GM12891 (cell line): ENCODE results near the gene IZUMO4.
A peak's percentile ranks its signal among the peaks of the same experiment; 100 is the strongest.

Experiments used
- DNase-seq: peaks from one replicate; pipeline ENCODE4 v3.0.0; 2011; ENCODE audit warnings: low spot score; ENCODE audit not compliant: insufficient read length
- FAIRE-seq: peaks from 2 replicates; lab custom pipeline; 2011; peaks lifted over from hg19 to GRCh38; lab: Jason Lieb, UNC
- PAX5 ChIP-seq: IDR thresholded peaks from 2 replicates; pipeline ENCODE4 v1.6.1; 2011; ENCODE audit warnings: low read length, moderate library complexity, mild to moderate bottlenecking; ENCODE audit not compliant: insufficient read depth, severe bottlenecking
- POLR2A ChIP-seq: IDR thresholded peaks from 2 replicates; pipeline ENCODE4 v1.6.1; 2011; ENCODE audit warnings: low read depth, low read length, control low read depth
- POLR2AphosphoS5 ChIP-seq: IDR thresholded peaks from 2 replicates; pipeline ENCODE4 v1.6.1; 2011; ENCODE audit warnings: low read depth, low read length, control low read depth
- POU2F2 ChIP-seq: IDR thresholded peaks from 2 replicates; pipeline ENCODE4 v1.6.1; 2011; ENCODE audit warnings: low read depth, mild to moderate bottlenecking, control low read depth, low read length, moderate library complexity
- SPI1 ChIP-seq: IDR thresholded peaks from 2 replicates; pipeline ENCODE4 v1.6.1; 2011; ENCODE audit warnings: low read depth, low read length, control low read depth
- TAF1 ChIP-seq: IDR thresholded peaks from 2 replicates; pipeline ENCODE4 v1.6.1; 2011; ENCODE audit warnings: low read depth, low read length, control low read depth

Gene IZUMO4

DNA sequence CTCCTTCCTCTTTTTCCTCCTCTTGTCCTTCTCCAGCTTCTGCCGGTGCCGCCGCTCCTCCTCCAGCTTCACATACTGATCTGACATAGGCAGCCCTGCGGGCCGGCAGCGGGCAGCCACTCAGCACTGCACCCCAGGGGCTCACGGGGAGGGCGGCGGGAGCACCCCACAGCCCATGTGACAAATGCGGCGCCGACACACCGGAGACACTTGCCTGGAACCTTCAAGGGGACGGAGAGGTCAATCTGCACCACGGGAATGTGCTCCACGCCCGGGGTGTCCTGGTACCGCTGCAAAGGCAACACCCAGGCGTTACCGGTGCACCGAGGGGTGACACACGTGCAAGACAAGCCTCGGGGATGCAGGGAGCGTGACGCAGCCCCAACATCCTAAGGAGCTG is 18.6 kb downstream of the IZUMO4 start:
- FAIRE-seq, result no peak

DNA sequence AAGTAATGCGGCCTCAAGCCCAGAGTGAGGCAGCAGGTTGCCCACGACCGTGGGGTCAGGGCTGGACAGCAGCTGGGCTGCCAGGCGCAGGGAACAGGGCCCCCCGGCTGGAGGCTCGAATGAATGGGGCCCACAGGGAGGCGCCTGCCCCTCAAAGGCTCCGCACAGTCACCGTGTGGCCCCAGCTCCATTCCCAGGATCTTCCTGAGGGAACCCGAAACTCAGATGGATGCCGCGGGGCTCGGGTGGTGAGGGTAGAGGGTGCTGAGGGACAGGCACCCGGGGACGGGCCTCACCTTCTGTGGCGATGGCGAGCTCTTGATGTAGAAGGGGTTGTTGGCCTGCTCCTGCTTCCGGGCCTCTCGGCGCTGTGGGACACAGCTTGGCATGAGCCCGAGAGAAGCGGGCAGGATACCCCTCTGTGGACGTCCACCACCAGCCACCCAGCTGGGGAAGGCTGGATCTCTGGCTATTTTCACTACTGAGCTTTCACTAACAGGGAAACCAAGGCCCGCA is 19.3 kb downstream of the IZUMO4 start:
- no peak for TF ChIP-seq POLR2AphosphoS5
- no peak for TF ChIP-seq POU2F2
- no peak for TF ChIP-seq SPI1
- TF ChIP-seq POLR2A, result no peak
- no peak for TF ChIP-seq TAF1
- no peak for TF ChIP-seq PAX5
- FAIRE-seq, result no peak
- DNase-seq, result no peak

More for the DNA sequence above, 18.6 kb downstream of the IZUMO4 start:
- no peak for TF ChIP-seq PAX5
- no peak for DNase-seq

DNA sequence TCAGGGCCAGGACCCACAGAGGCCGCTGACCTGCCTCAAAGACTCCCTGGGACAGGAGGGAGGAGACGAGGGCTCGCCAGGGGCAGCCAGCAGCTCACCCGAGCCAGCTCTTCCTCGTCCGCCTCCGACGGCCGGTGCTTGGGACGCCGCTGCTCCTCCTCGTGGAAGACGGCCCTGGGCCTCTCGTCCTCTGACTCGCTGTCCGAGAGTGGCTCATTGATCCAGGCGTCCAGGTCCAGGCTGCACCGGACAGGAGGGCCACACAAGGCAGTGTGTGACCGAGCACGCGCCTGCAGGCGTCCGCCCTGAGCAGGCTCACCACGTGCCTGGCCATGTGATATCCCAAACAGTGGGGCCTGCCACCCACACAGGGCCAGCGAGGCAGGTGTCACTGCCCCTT is 19.8 kb downstream of the IZUMO4 start:
- TF ChIP-seq POLR2AphosphoS5 (no peak), SPI1 (no peak), PAX5 (no peak), TAF1 (no peak), POLR2A (no peak), POU2F2 (no peak)
- FAIRE-seq (no peak), DNase-seq (no peak)

DNA sequence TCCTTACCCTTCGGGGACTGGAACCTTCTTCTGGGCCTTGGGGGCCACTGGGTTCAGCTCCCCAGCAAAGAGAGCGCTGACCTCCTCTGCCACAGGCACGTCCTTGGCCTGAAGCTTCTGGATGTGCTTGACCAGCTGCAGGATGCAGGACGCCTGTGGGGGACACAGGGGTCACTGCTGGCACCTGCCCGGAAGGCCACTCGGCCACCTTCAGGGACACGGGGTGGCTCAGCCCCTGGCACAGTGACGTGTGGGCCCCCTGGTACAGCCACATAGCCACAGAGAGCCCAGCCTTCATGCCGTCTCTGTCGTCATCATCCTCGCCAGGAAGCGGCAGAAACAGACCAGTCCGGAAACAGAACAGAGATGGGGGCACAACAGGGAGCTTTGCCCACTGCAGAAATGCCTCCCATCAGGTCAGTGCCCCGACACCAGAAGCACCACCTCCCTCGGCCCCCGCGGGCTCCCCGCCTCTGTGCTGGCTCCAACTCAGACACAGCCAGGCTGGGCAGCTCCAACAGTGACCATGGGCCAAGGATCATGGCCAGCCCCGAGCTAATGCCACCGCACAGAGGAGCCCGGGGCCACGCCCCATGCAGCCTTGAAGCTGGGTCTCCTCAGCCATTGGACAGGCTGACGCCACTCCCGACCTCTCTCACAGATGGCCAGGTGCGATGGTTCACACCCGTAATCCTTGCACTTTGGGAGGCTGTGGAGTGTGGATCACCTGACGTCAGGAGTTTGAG is 20.7 kb downstream of the IZUMO4 start:
- no peak for FAIRE-seq
- DNase-seq, result no peak
- TF ChIP-seq POLR2AphosphoS5 (no peak), SPI1 (no peak), PAX5 (no peak), POU2F2 (no peak), POLR2A (no peak), TAF1 (no peak)

DNA sequence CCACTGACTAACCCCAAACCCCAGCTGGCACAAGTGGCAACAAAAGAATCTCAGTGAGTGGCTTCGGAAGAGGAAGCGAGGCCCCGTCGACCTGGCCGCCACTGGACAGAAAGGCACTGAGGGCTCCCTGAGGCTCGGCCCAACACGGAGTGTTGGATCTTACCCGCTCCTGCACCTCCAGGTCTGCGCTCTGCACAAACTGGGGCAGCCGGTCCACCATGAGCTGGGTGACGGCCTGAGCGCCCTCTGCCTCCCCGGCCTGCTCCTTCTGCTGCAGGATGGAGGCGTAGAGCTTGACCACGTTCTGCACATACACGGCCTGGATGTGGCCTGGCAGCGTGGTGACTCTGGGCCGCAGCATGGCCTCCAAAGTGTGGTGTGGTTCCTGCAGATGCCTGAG is 21.7 kb downstream of the IZUMO4 start:
- no peak for FAIRE-seq
- no peak for TF ChIP-seq PAX5
- no peak for DNase-seq

DNA sequence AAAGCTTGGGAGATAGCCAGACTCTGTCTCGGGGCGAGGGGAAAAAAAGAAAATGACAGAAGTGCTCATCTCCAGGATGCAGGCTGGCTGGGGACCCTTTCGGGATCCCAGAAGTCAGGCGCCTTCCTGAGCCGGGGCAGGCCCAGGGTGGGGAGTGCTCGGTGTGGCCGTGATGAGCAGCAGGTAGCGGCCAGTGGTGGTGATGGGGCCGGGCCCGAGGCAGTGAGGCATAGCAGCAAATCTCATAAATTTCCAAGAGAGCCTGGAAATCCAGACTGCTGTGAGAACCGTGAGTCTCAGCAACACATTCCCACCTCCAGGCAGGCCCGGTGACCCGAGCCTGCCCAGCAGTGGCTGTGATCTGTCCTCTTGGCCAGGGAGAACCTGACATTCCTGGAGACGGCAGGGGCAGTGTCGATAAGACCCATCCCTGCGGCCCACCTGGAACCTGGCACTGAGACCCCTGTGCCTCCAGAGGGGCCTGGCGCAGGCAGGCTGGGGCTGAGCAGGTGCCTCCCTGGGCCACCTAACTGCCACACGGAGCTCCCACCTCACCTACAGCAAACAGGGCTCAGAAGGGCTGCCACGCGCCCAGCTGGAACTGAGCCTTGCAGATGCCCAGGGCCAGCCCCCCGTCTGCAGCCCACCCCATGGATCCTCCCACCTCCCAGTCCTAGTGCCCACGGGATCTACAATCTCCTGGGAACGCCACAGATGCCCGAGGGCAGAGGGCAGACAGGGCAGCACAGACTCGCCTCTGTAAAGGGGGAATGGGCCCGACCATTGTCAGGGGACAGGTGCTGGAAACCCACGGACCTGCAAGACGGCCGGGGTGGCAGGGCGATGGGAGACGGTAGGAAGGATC is 23.4 kb downstream of the IZUMO4 start:
- no peak for DNase-seq
- FAIRE-seq, result no peak

DNA sequence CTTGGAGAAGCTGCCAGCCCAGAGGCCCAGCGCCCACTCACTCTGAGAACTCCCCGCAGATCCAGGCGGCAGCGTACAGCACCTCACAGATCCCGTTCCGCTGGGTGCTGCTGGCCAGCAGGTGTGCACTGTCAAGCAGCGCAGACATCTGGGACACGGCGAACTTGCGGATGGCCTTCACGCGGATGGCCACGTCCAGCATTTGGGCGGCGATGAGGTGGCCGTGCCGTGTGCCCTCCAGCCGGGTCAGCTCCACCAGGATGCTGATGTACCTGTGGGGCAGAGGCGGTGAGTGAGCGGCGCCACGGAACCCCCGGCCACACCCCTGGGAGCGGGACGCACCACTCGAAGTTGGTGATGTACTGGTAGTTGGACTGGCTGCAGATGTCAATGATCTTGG is 24.1 kb downstream of the IZUMO4 start:
- no peak for DNase-seq

More for the DNA sequence above, 23.4 kb downstream of the IZUMO4 start:
- no peak for TF ChIP-seq POLR2A

DNA sequence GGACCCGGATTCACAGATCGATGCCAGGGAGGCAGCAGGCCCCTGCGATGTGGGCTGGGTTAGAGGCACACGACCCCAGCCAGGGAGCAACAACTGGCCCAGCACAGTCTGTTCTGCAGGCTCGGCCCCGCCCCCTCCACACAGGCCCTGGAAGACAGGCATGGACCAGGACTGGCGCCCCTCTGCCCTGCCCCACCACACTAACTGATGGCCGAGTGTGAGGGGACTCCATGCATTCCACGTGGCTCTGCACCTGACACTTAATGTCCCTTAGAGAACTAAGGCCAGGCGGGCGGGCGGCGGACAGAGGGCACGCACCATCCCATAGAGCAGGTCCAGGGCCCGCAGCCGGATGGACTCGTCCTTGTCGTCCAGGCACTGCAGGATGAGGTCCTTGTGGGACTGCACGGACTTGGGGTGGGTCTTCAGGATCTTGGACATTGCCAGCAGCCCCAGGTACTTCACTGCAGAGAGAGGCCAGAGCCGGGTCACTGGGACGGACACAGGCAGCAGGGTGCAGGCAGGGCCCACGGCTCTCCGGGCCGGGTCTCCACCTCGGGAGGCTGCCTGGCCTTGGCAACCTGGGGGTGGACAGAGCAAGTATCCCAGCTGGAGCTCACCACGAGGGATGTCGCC is 24.8 kb downstream of the IZUMO4 start:
- FAIRE-seq (no peak), DNase-seq (no peak)
- TF ChIP-seq POU2F2 (no peak), PAX5 (no peak), POLR2A (no peak), SPI1 (no peak), TAF1 (no peak), POLR2AphosphoS5 (no peak)

More for the DNA sequence above, 24.1 kb downstream of the IZUMO4 start:
- no peak for TF ChIP-seq POLR2A
- TF ChIP-seq POLR2AphosphoS5, result peak; percentile 15; the same call in 1 of the 2 replicates
- TF ChIP-seq PAX5, result no peak
- no peak for TF ChIP-seq POU2F2
- no peak for TF ChIP-seq TAF1
- no peak for TF ChIP-seq SPI1
- no peak for FAIRE-seq

DNA sequence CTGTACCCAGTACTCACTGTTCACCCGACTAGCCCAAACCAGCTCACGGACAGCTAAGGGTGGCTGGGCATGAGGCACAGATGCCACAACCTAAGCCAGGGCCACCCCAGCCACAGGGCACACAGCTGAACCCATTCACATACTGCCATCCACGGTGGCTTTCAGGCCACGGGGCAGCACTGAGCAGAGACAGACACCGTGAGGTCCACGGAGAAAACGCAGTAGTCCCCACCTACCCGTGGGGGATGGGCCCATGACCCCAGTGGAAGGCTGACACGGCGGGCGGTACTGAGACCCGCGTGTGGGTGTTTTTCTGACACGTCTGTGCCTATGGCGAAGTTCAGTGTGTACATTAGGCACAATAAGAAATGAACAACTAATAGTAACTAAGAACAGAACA is 25.5 kb downstream of the IZUMO4 start:
- TF ChIP-seq POLR2AphosphoS5 (no peak), POU2F2 (no peak), PAX5 (no peak), SPI1 (no peak), POLR2A (no peak), TAF1 (no peak)
- FAIRE-seq, result no peak
- no peak for DNase-seq
